K562 (cell line): Measurements from ENCODE around the gene CCDC169. TPM values are rescaled to one million over a fixed set of nuclear protein-coding genes. Genes with fewer than 3 reads are reported as not detected.

Experiments
- ATF7 ChIP-seq: fragments of 450-650 bp; IDR thresholded peaks from 2 replicates; pipeline ENCODE4 v1.7.1; 2014; ENCODE audit warnings: mild to moderate bottlenecking, moderate library complexity
- CEBPB ChIP-seq: fragments of 450-650 bp; IDR thresholded peaks from 2 replicates; pipeline ENCODE4 v1.6.1; 2016; ENCODE audit warnings: missing genetic modification characterization, missing compliant biosample characterization
- CREM ChIP-seq: IDR thresholded peaks from 2 replicates; pipeline ENCODE4 v1.6.1; 2014; ENCODE audit warnings: antibody characterized with exemption, low read depth
- CTBP1 ChIP-seq: fragments of 450-650 bp; IDR thresholded peaks from 2 replicates; pipeline ENCODE4 v1.6.1; 2016; ENCODE audit warnings: borderline replicate concordance
- FOXA3 ChIP-seq, 2 experiments: fragments of 450-650 bp in 1 of 2; sonication (generic) in 1 of 2; formaldehyde crosslinking; IDR thresholded peaks in 1 of 2; conservative IDR thresholded peaks in 1 of 2; 2 replicates each; pipeline versions ENCODE4 v1.4.0 to v1.8.0; 2020 to 2022; ENCODE audit warnings: mild to moderate bottlenecking in 2 of 2, missing genetic modification reagents in 1 of 2
- HMGN3 ChIP-seq: IDR thresholded peaks from 2 replicates; pipeline ENCODE4 v1.6.1; 2011; ENCODE audit warnings: borderline replicate concordance, low read depth, mild to moderate bottlenecking, mixed read lengths, low read length; ENCODE audit not compliant: insufficient read length; ENCODE audit errors: extremely low read depth
- NBN ChIP-seq: fragments of 450-650 bp; IDR thresholded peaks from 2 replicates; pipeline ENCODE4 v1.6.1; 2016; ENCODE audit warnings: low read depth, mild to moderate bottlenecking
- NFIC ChIP-seq: fragments of 450-650 bp; IDR thresholded peaks from 2 replicates; pipeline ENCODE4 v1.6.1; 2017; ENCODE audit warnings: mild to moderate bottlenecking, inconsistent platforms
- NR1H2 ChIP-seq: sonication (generic); formaldehyde crosslinking; IDR thresholded peaks from 2 replicates; pipeline ENCODE4 v1.4.0; 2020; ENCODE audit warnings: mild to moderate bottlenecking, missing genetic modification reagents
- RBBP5 ChIP-seq: fragments of 200-600 bp; sonication (generic); IDR thresholded peaks from 2 replicates; pipeline ENCODE4 v1.6.1; 2012; ENCODE audit warnings: borderline replicate concordance, mild to moderate bottlenecking, low read length, control low read depth, inconsistent platforms; ENCODE audit not compliant: insufficient read depth, poor library complexity, severe bottlenecking
- TARDBP ChIP-seq: fragments of 450-650 bp; IDR thresholded peaks from 2 replicates; pipeline ENCODE4 v1.6.1; 2016
- USF2 ChIP-seq: sonication (generic); formaldehyde crosslinking; IDR thresholded peaks from 2 replicates; pipeline ENCODE4 v1.5.0; 2020; ENCODE audit warnings: missing genetic modification reagents
- ZNF140 ChIP-seq: fragments of 250-450 bp; sonication (Bioruptor Pico); IDR thresholded peaks from 2 replicates; pipeline ENCODE4 v1.8.0; 2021; ENCODE audit warnings: moderate library complexity, mild to moderate bottlenecking, inconsistent platforms
- ZNF282 ChIP-seq: sonication (generic); formaldehyde crosslinking; IDR thresholded peaks from 2 replicates; pipeline ENCODE4 v1.8.1; 2023; ENCODE audit warnings: missing genetic modification reagents
- ZNF740 ChIP-seq, 3 experiments: fragments of 200-800 bp in 1 of 3; sonication (Bioruptor generic) in 1 of 3; sonication (generic) in 1 of 3; formaldehyde crosslinking in 1 of 3; IDR thresholded peaks; 2 replicates each; pipeline versions ENCODE4 v1.6.1 to v1.8.0; 2016 to 2022; ENCODE audit warnings: mild to moderate bottlenecking in 2 of 3, missing compliant biosample characterization in 2 of 3, missing genetic modification characterization in 2 of 3, missing genetic modification reagents in 1 of 3
- polyA plus RNA-seq, 8 experiments: library from polyadenylated mRNA; depleted of rRNA in 4 of 8; stranded (reverse) in 5 of 8; unstranded in 3 of 8; fragments of >200 nt; fragmentation: Nextera tagmentation in 2 of 8; fragmentation: Illumina TruSeq in 1 of 8; extraction: Ambion mirVana in 2 of 8; extraction: Trizol in 1 of 8; gene quantifications; 2 replicates each; pipeline versions ENCODE4 v1.2.1 to v1.2.3, GENCODE V29; 2011 to 2014; ENCODE audit warnings: inconsistent platforms in 1 of 8, missing spikeins in 1 of 8
- total RNA-seq, 7 experiments: library from RNA; depleted of rRNA in 6 of 7; stranded (reverse); fragments of >200 nt in 6 of 7; fragmentation: Illumina TruSeq in 2 of 7; extraction: Trizol in 2 of 7; gene quantifications; 2 replicates each; pipeline versions ENCODE4 v1.2.1 to v1.2.3, GENCODE V29; 2011 to 2021; ENCODE audit warnings: low replicate concordance in 1 of 7

CCDC169 gene
- total and polyA plus RNA-seq, 9 of the 15 experiments (the other 6 are each of a cell fraction or from before 2014, with no cell fraction given) = 6.8 to 22.0 (median 12.4) TPM

- TF ChIP-seq ZNF740 (CRISPR knock-in tag; IDR thresholded peaks at IDR 0.05) (peak; percentile 91), ZNF740 (tag; IDR thresholded peaks at IDR 0.05) (peak in 1 of 2 experiments; percentile 87; a peak in 2 of 4 replicates), RBBP5 (peak; percentile 28), NBN (no peak), ZNF140 (no peak), ZNF282 (CRISPR knock-in tag) (0 out of 2 replicates have a peak, but pooled peaks have one; percentile 25), NR1H2 (CRISPR knock-in tag) (no peak), NFIC (peak; percentile 6; the same call in 1 of the 2 replicates), CREM (peak; percentile 55), CTBP1 (peak; percentile 30; the same call in 1 of the 2 replicates), TARDBP (peak; percentile 95), HMGN3 (peak; percentile 23), USF2 (peak; percentile 69), CEBPB (tag) (no peak), FOXA3 (CRISPR knock-in tag; conservative IDR thresholded peaks at IDR 0.05 in 1 of 2, IDR thresholded peaks at IDR 0.05 in 1 of 2) (peak in 1 of 2 experiments; percentile 51; a peak in 1 of 4 replicates), ATF7 (peak; percentile 55)
Measured at GRCh38 chr13:36346222-36347083, 48.8 kb upstream of the CCDC169 start, which contains the start of gene SPART (continued).
